Panc1 (cell line): ENCODE results near the gene NR0B2. TPM values are rescaled to one million over a fixed set of nuclear protein-coding genes. Genes with fewer than 3 reads are reported as not detected.

Experiments used
- ATAC-seq: fragments of 200-7000 bp; cut with Tn5 transposase; 2 replicates; pipeline ENCODE4 v1.9.1; 2020; ENCODE audit warnings: mild to moderate bottlenecking, moderate library complexity
- BruUV-seq: library from RNA; stranded (reverse); fragments of 400-500 nt; replicated peaks from 2 replicates; lab custom pipeline; 2021; lab: Mats Ljungman, UMichigan
- CTCF ChIA-PET: fragments of 300-600 bp; sonication (Branson Sonifier 250); formaldehyde crosslinking; loops from one replicate; lab custom pipeline; 2022; ENCODE audit warnings: antibody characterized with exemption; lab: Charles Lee
- POLR2A ChIA-PET: fragments of 300-600 bp; sonication (Branson Sonifier 250); formaldehyde crosslinking; loops from one replicate; lab custom pipeline; 2022; ENCODE audit warnings: antibody characterized with exemption; lab: Charles Lee
- DNase-seq: peaks from one replicate; pipeline ENCODE4 v3.0.0-alpha.2; 2010; ENCODE audit warnings: low read depth, low spot score
- H3K27ac ChIP-seq: 2 replicates; pipeline ENCODE4 v1.5.1; 2011; ENCODE audit warnings: mild to moderate bottlenecking, low read length, inconsistent platforms
- H3K27me3 ChIP-seq: fragments of 200-500 bp; sonication (Bioruptor generic); 2 replicates; pipeline ENCODE4 v1.6.0; 2014; ENCODE audit warnings: low read length, inconsistent platforms; ENCODE audit not compliant: control insufficient read depth, insufficient read depth
- H3K36me3 ChIP-seq: fragments of 200-500 bp; sonication (Bioruptor generic); 2 replicates; pipeline ENCODE4 v1.5.1; 2014; ENCODE audit warnings: inconsistent platforms, mild to moderate bottlenecking, low read length, moderate library complexity; ENCODE audit not compliant: control insufficient read depth, insufficient read depth
- H3K4me1 ChIP-seq: 2 replicates; pipeline ENCODE4 v1.5.1; 2011; ENCODE audit warnings: inconsistent platforms, mild to moderate bottlenecking, low read length, moderate library complexity; ENCODE audit not compliant: control insufficient read depth, insufficient read depth
- H3K4me3 ChIP-seq, 2 experiments: 2 replicates each; pipeline ENCODE4 v1.5.1; 2011 to 2012; ENCODE audit warnings: low read depth in 2 of 2, low read length in 2 of 2, mild to moderate bottlenecking in 2 of 2, inconsistent platforms in 1 of 2, moderate library complexity in 1 of 2
- H3K9me3 ChIP-seq: fragments of 200-500 bp; sonication (Bioruptor generic); 2 replicates; pipeline ENCODE4 v1.5.1; 2014; ENCODE audit warnings: low read depth, mild to moderate bottlenecking, inconsistent platforms, low read length, moderate library complexity; ENCODE audit not compliant: control insufficient read depth, insufficient read depth
- POLR2AphosphoS5 ChIP-seq: IDR thresholded peaks from 2 replicates; pipeline ENCODE4 v1.6.1; 2012; ENCODE audit warnings: mild to moderate bottlenecking, low read depth, low read length, moderate library complexity
- REST ChIP-seq, 2 experiments: IDR thresholded peaks; 2 replicates each; pipeline ENCODE4 v1.6.1; 2011 to 2012; ENCODE audit warnings: low read depth in 2 of 2, control low read depth in 1 of 2, low read length in 1 of 2, mild to moderate bottlenecking in 1 of 2, moderate library complexity in 1 of 2; ENCODE audit not compliant: insufficient read depth in 1 of 2
- SIN3A ChIP-seq: IDR thresholded peaks from 2 replicates; pipeline ENCODE4 v1.6.1; 2012; ENCODE audit warnings: low read depth, mild to moderate bottlenecking, low read length, moderate library complexity, borderline replicate concordance; ENCODE audit not compliant: insufficient read depth
- TCF7L2 ChIP-seq: IDR thresholded peaks from 2 replicates; pipeline ENCODE4 v1.6.1; 2011; ENCODE audit warnings: mild to moderate bottlenecking, low read depth, low read length, inconsistent platforms
- in situ Hi-C: cut with HindIII; loops from 2 replicates; pipeline ENCODE4 v1.10.0; 2016; ENCODE audit warnings: low sequenced_read_pairs, low pct_unique_long_range_greater_than_20kb
- intact Hi-C: fragments of 100-400 bp; cut with micrococcal nuclease; formaldehyde crosslinking; loops from one replicate; pipeline ENCODE4 v1.10.0; 2022; ENCODE audit not compliant: unreplicated experiment
- total RNA-seq: library from RNA; stranded (reverse); gene quantifications from one replicate; pipeline ENCODE4 v1.2.1, GENCODE V29; 2021; ENCODE audit not compliant: unreplicated experiment
- TF ChIP-seq, protein P1 (sequence below): fragments of 450-650 bp; IDR thresholded peaks from 2 replicates; pipeline ENCODE4 v1.5.1; 2017; ENCODE audit warnings: mild to moderate bottlenecking

The NR0B2 gene
- total RNA-seq, 1 experiment from 2014 or later = 5.2 TPM

- peak; percentile 86 for TF ChIP-seq POLR2AphosphoS5
These were observed 8.0 kb upstream of the NR0B2 start, which contains the start of gene NUDC (continued) for GRCh38 chr1:26921540-26922430.

GRCh38 chr1:26921126-26921539, 7.4 kb upstream of the NR0B2 start:
- in situ Hi-C loops = no loop called here
- peak overlapping the region; percentile 82 to 87 for H3K4me3 ChIP-seq
- TF ChIP-seq SIN3A = no peak
- no peak for TF ChIP-seq POLR2AphosphoS5
- no peak for TF ChIP-seq TCF7L2
- TF ChIP-seq REST (IDR thresholded peaks at IDR 0.05; ENCODE audit: insufficient read depth in 1 of 2, low read depth in 2 of 2, low read length in 1 of 2) = no peak
- TF ChIP-seq, protein P1, sequence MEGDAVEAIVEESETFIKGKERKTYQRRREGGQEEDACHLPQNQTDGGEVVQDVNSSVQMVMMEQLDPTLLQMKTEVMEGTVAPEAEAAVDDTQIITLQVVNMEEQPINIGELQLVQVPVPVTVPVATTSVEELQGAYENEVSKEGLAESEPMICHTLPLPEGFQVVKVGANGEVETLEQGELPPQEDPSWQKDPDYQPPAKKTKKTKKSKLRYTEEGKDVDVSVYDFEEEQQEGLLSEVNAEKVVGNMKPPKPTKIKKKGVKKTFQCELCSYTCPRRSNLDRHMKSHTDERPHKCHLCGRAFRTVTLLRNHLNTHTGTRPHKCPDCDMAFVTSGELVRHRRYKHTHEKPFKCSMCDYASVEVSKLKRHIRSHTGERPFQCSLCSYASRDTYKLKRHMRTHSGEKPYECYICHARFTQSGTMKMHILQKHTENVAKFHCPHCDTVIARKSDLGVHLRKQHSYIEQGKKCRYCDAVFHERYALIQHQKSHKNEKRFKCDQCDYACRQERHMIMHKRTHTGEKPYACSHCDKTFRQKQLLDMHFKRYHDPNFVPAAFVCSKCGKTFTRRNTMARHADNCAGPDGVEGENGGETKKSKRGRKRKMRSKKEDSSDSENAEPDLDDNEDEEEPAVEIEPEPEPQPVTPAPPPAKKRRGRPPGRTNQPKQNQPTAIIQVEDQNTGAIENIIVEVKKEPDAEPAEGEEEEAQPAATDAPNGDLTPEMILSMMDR = no peak
- intact Hi-C loops = no loop called here
- no TSS peak for BruUV-seq
- peak; percentile 61 for ATAC-seq
- H3K9me3 ChIP-seq = no peaks in the 10 kb centered on the region
- H3K36me3 ChIP-seq = peaks cover 26% of the 10 kb centered on the region
- no peaks in the 10 kb centered on the region for H3K27me3 ChIP-seq
- peak overlapping the region; percentile 98 for H3K27ac ChIP-seq
- peaks cover 23% of the 10 kb centered on the region for H3K4me1 ChIP-seq
- CTCF ChIA-PET = no interaction called here
- POLR2A ChIA-PET = interaction anchor here (0.6 kb wide), 1 partner anchor 9 kb away, joined by 6 read pairs; no protein-coding TSS in a partner anchor
- no peak for DNase-seq

DNA sequence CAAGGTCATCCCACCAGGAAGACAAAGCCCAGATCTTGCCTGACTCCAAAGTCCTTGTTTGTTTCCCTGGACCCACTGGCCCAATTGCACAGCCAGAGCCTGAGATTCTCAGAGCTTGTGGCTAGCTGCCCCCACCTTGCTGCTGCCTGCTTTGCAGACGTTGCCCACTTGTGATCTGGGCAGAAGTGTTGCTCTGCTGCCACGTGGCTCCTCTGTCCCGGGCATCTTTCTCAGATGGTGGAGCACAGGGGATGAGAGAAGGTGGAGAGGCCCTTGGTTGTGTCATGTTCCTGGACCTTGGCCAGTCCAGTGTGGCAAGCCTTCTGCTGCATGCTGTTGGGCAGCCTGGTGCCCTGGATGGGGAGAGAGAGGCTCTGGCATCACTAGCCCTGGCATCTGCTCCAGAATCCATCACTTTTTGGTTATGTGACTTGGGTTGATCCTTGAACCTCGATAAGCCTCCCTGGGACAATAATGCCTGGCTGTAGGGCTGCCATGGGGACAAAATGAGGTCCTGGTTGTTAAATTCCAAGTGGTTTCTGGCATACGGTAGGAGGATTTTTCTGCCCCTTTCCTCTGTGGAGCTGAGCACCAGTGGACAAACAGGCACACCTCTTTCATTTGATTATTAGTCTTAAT, 1.5 kb upstream of the NR0B2 start:
- no TSS peak for BruUV-seq
- H3K36me3 ChIP-seq = no peaks in the 10 kb centered on the region
- no peak for ATAC-seq
- no peak overlapping the region for H3K4me3 ChIP-seq
- intact Hi-C loops (no loop called here), in situ Hi-C loops (no loop called here)
- H3K9me3 ChIP-seq = no peaks in the 10 kb centered on the region
- peaks cover 45% of the 10 kb centered on the region for H3K4me1 ChIP-seq
- POLR2A ChIA-PET = interaction anchor here (1.0 kb wide), 1 partner anchor 15 kb away, joined by 3 read pairs; the partner anchor contains the start of gene GPATCH3
- DNase-seq = no peak
- no peaks in the 10 kb centered on the region for H3K27me3 ChIP-seq
- CTCF ChIA-PET = no interaction called here
- peak overlapping the region; percentile 81 for H3K27ac ChIP-seq
- TF ChIP-seq SIN3A (no peak), TCF7L2 (no peak), POLR2AphosphoS5 (no peak), REST (IDR thresholded peaks at IDR 0.05; ENCODE audit: insufficient read depth in 1 of 2, low read depth in 2 of 2, low read length in 1 of 2) (no peak)
- TF ChIP-seq, protein P1 = no peak
